Fibroblast of lung (primary cell): ENCODE results near the gene NTSR2. TPM values are rescaled to one million over a fixed set of nuclear protein-coding genes. Genes with fewer than 3 reads are reported as not detected.

Source experiments
- DNase-seq, 2 donors: peaks; one replicate each; pipeline versions ENCODE4 v3.0.0 to v3.0.0-alpha.2; 2010; ENCODE audit warnings: low read depth in 2 of 2
- H2AFZ ChIP-seq: 2 replicates; pipeline ENCODE4 v1.5.1; 2012; ENCODE audit warnings: low read length, control low read depth, inconsistent platforms
- H3K27ac ChIP-seq: 2 replicates; pipeline ENCODE4 v1.5.1; 2011; ENCODE audit warnings: low read length, control low read depth; ENCODE audit not compliant: insufficient read depth
- H3K27me3 ChIP-seq: 2 replicates; pipeline ENCODE4 v1.5.1; 2011; ENCODE audit warnings: mild to moderate bottlenecking, low read length; ENCODE audit not compliant: control insufficient read depth, insufficient read depth
- H3K36me3 ChIP-seq: 2 replicates; pipeline ENCODE4 v1.5.1; 2011; ENCODE audit warnings: low read length; ENCODE audit not compliant: control insufficient read depth, insufficient read depth
- H3K4me1 ChIP-seq: 2 replicates; pipeline ENCODE4 v1.5.1; 2011; ENCODE audit warnings: low read length; ENCODE audit not compliant: control insufficient read depth, insufficient read depth; ENCODE audit errors: extremely low read depth
- H3K4me2 ChIP-seq: 2 replicates; pipeline ENCODE4 v1.5.1; 2011; ENCODE audit warnings: low read length, control low read depth; ENCODE audit not compliant: insufficient read depth; ENCODE audit errors: extremely low read depth
- H3K4me3 ChIP-seq, 4 experiments: fragments of 200-600 bp in 1 of 4; sonication (generic) in 1 of 4; replicated peaks in 1 of 4; 2 replicates each; pipeline ENCODE4 v1.5.1; 2011 to 2016; ENCODE audit warnings: low read length in 4 of 4, low read depth in 3 of 4, mild to moderate bottlenecking in 3 of 4, control low read depth in 2 of 4, inconsistent platforms in 1 of 4, mixed read lengths in 1 of 4; ENCODE audit not compliant: insufficient read depth in 1 of 4; ENCODE audit errors: control extremely low read depth in 1 of 4
- H3K79me2 ChIP-seq: 2 replicates; pipeline ENCODE4 v1.5.1; 2012; ENCODE audit warnings: mild to moderate bottlenecking, low read length, inconsistent platforms; ENCODE audit not compliant: control insufficient read depth, insufficient read depth
- H3K9ac ChIP-seq: 2 replicates; pipeline ENCODE4 v1.5.1; 2011; ENCODE audit warnings: mild to moderate bottlenecking, low read length, control low read depth; ENCODE audit not compliant: insufficient read depth
- H3K9me3 ChIP-seq: 2 replicates; pipeline ENCODE4 v1.5.1; 2012; ENCODE audit warnings: low read depth, low read length; ENCODE audit not compliant: control insufficient read depth, insufficient read depth
- H4K20me1 ChIP-seq: 2 replicates; pipeline ENCODE4 v1.5.1; 2011; ENCODE audit warnings: low read length; ENCODE audit not compliant: control insufficient read depth, insufficient read depth; ENCODE audit errors: extremely low read depth
- EZH2 ChIP-seq: IDR thresholded peaks from 2 replicates; pipeline ENCODE4 v1.5.1; 2012; ENCODE audit warnings: low read length, control low read depth, mild to moderate bottlenecking; ENCODE audit errors: missing control alignments
- polyA plus RNA-seq, 2 donors: library from polyadenylated mRNA; depleted of rRNA in 1 of 2; stranded (reverse) in 1 of 2; unstranded in 1 of 2; fragments of >200 nt; gene quantifications; 2 replicates each; pipeline ENCODE4 v1.2.1, GENCODE V29; 2011 to 2012; ENCODE audit warnings: missing spikeins in 1 of 2
- total RNA-seq: library from RNA; depleted of rRNA; stranded (reverse); fragments of >200 nt; gene quantifications from 2 replicates; pipeline ENCODE4 v1.2.1, GENCODE V29; 2014
- TF ChIP-seq, protein P1 (sequence below), 2 donors: IDR thresholded peaks in 1 of 2; conservative IDR thresholded peaks in 1 of 2; 1 replicate in 1 of 2; 2 replicates in 1 of 2; pipeline ENCODE4 v1.5.1; 2011 to 2012; ENCODE audit warnings: low read length in 2 of 2, control low read depth in 1 of 2, inconsistent platforms in 1 of 2, low read depth in 1 of 2, mild to moderate bottlenecking in 1 of 2

Gene NTSR2
- total and polyA plus RNA-seq, 2 donors (not counting 1 experiment from before 2014, with no cell fraction given) = not detected

DNA sequence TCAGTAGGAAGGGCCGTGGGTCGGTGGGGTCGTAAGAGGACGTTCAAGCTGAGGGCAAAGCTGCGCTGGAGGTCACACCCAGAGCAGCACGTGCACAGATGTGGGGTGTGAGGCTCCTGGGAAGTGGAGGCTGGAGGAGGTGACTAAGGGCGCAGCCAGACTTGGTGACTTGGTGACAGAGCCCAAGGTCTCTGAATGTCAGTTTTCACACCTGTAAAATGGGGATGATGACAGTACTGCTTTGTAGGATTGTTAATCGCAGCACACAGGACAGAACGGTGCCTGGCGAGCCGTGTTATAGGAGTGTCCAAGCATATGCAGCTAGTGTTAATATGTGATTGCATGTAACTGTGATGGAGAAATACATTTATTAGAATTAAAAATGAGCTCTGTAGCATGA is 40.8 kb downstream of the NTSR2 start:
- H3K9ac ChIP-seq = no peak overlapping the region
- no peak overlapping the region for H3K27ac ChIP-seq
- H3K27me3 ChIP-seq = no peaks in the 10 kb centered on the region
- TF ChIP-seq EZH2 = no peak
- TF ChIP-seq, protein P1, sequence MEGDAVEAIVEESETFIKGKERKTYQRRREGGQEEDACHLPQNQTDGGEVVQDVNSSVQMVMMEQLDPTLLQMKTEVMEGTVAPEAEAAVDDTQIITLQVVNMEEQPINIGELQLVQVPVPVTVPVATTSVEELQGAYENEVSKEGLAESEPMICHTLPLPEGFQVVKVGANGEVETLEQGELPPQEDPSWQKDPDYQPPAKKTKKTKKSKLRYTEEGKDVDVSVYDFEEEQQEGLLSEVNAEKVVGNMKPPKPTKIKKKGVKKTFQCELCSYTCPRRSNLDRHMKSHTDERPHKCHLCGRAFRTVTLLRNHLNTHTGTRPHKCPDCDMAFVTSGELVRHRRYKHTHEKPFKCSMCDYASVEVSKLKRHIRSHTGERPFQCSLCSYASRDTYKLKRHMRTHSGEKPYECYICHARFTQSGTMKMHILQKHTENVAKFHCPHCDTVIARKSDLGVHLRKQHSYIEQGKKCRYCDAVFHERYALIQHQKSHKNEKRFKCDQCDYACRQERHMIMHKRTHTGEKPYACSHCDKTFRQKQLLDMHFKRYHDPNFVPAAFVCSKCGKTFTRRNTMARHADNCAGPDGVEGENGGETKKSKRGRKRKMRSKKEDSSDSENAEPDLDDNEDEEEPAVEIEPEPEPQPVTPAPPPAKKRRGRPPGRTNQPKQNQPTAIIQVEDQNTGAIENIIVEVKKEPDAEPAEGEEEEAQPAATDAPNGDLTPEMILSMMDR (conservative IDR thresholded peaks at IDR 0.05 in 1 of 2, IDR thresholded peaks at IDR 0.05 in 1 of 2; ENCODE audit: low read depth in 1 of 2, low read length in 2 of 2) = no peak
- no peaks in the 10 kb centered on the region for H3K4me1 ChIP-seq
- H3K4me2 ChIP-seq = no peak overlapping the region
- no peak overlapping the region for H3K4me3 ChIP-seq
- H2AFZ ChIP-seq = no peak overlapping the region
- no peaks in the 10 kb centered on the region for H3K9me3 ChIP-seq
- DNase-seq = no peak
- no peaks in the 10 kb centered on the region for H4K20me1 ChIP-seq
- H3K36me3 ChIP-seq = no peaks in the 10 kb centered on the region
- no peaks in the 10 kb centered on the region for H3K79me2 ChIP-seq

GRCh38 chr2:11628675-11629074 is 41.3 kb downstream of the NTSR2 start:
- Histone ChIP-seq H3K4me1 (no peaks in the 10 kb centered on the region), H3K36me3 (no peaks in the 10 kb centered on the region), H3K27me3 (no peaks in the 10 kb centered on the region), H3K4me3 (no peak overlapping the region), H3K9me3 (no peaks in the 10 kb centered on the region), H3K4me2 (no peak overlapping the region), H3K79me2 (no peaks in the 10 kb centered on the region), H3K9ac (no peak overlapping the region), H2AFZ (no peak overlapping the region), H3K27ac (no peak overlapping the region), H4K20me1 (no peaks in the 10 kb centered on the region)
- TF ChIP-seq, protein P1 (conservative IDR thresholded peaks at IDR 0.05 in 1 of 2, IDR thresholded peaks at IDR 0.05 in 1 of 2; ENCODE audit: low read depth in 1 of 2, low read length in 2 of 2) = no peak
- no peak for TF ChIP-seq EZH2
- DNase-seq = no peak

- no peak for DNase-seq
- Histone ChIP-seq H3K4me1 (no peaks in the 10 kb centered on the region), H3K36me3 (no peaks in the 10 kb centered on the region), H3K4me3 (no peak overlapping the region), H2AFZ (no peak overlapping the region), H3K79me2 (no peaks in the 10 kb centered on the region), H3K27ac (no peak overlapping the region), H3K4me2 (no peak overlapping the region), H4K20me1 (no peaks in the 10 kb centered on the region), H3K9me3 (no peaks in the 10 kb centered on the region), H3K9ac (no peak overlapping the region), H3K27me3 (no peaks in the 10 kb centered on the region)
- TF ChIP-seq, protein P1 (conservative IDR thresholded peaks at IDR 0.05 in 1 of 2, IDR thresholded peaks at IDR 0.05 in 1 of 2; ENCODE audit: low read depth in 1 of 2, low read length in 2 of 2) = no peak
These were observed 44.3 kb downstream of the NTSR2 start for GRCh38 chr2:11625671-11626070.
